SU-DHL-6 (cell line): ENCODE data around the gene MYH15.

Source experiments
- H2AFZ ChIP-seq: fragments of 200-600 bp; sonication (generic); 2 replicates; pipeline ENCODE4 v1.6.1; 2014; ENCODE audit warnings: low read depth, mild to moderate bottlenecking, moderate library complexity, mixed read lengths, antibody characterized with exemption, low read length; ENCODE audit not compliant: severe bottlenecking
- H3F3A ChIP-seq: fragments of 200-600 bp; shearing (Covaris generic); 2 replicates; pipeline ENCODE4 v1.6.0; 2016; ENCODE audit warnings: antibody characterized with exemption, mild to moderate bottlenecking; ENCODE audit not compliant: insufficient read depth
- H3K27ac ChIP-seq: fragments of 200-600 bp; sonication (generic); 2 replicates; pipeline ENCODE4 v1.5.1; 2016; ENCODE audit warnings: low read depth, mild to moderate bottlenecking, low read length, moderate library complexity, mixed read lengths
- H3K27me3 ChIP-seq: fragments of 200-600 bp; sonication (generic), shearing (Covaris generic); 2 replicates; pipeline ENCODE4 v1.6.0; 2014; ENCODE audit warnings: mild to moderate bottlenecking, low read length
- H3K36me3 ChIP-seq: fragments of 200-600 bp; sonication (generic); 2 replicates; pipeline ENCODE4 v1.6.1; 2014; ENCODE audit warnings: mild to moderate bottlenecking, low read length, mixed read lengths
- H3K4me2 ChIP-seq: fragments of 300-600, 200-600 bp; shearing (Covaris generic), sonication (generic); 2 replicates; pipeline ENCODE4 v1.6.0; 2014; ENCODE audit warnings: low read length, low read depth, mild to moderate bottlenecking; ENCODE audit not compliant: poor library complexity, severe bottlenecking
- H3K4me3 ChIP-seq: fragments of 200-600 bp; sonication (generic); 2 replicates; pipeline ENCODE4 v1.5.1; 2014; ENCODE audit warnings: antibody characterized with exemption, low read length, mild to moderate bottlenecking, mixed read lengths; ENCODE audit not compliant: insufficient read depth, poor library complexity, severe bottlenecking
- H3K79me2 ChIP-seq: fragments of 200-600 bp; sonication (generic); 2 replicates; pipeline ENCODE4 v1.6.1; 2014; ENCODE audit warnings: mild to moderate bottlenecking, low read length, moderate library complexity; ENCODE audit not compliant: insufficient read depth
- H3K9ac ChIP-seq: fragments of 200-600 bp; sonication (generic); 2 replicates; pipeline ENCODE4 v1.7.0; 2014; ENCODE audit warnings: mild to moderate bottlenecking, low read length
- H3K9me2 ChIP-seq: fragments of 200-600 bp; sonication (generic); replicated peaks from 2 replicates; pipeline ENCODE4 v1.6.1; 2014; ENCODE audit warnings: low read length; ENCODE audit not compliant: insufficient read depth
- H3K9me3 ChIP-seq: fragments of 200-600 bp; sonication (generic); 2 replicates; pipeline ENCODE4 v1.6.1; 2014; ENCODE audit warnings: low read length, mixed read lengths; ENCODE audit not compliant: insufficient read depth
- H4K20me1 ChIP-seq: fragments of 200-600 bp; sonication (generic); 2 replicates; pipeline ENCODE4 v1.6.1; 2014; ENCODE audit warnings: low read depth, mild to moderate bottlenecking, antibody characterized with exemption, low read length, moderate library complexity, mixed read lengths
- EZH2phosphoT487 ChIP-seq: fragments of 200-600 bp; sonication (generic), shearing (Covaris generic); conservative IDR thresholded peaks from 2 replicates; pipeline ENCODE4 v1.6.1; 2018; ENCODE audit warnings: mild to moderate bottlenecking, antibody characterized with exemption, low read length, moderate library complexity, mixed read lengths
- TF ChIP-seq, protein P1 (sequence below): fragments of 200-600 bp; sonication (generic); IDR thresholded peaks from one replicate; pipeline ENCODE4 v1.5.1; 2017; ENCODE audit warnings: antibody characterized with exemption, mild to moderate bottlenecking, low read length, moderate library complexity; ENCODE audit not compliant: insufficient read depth, poor library complexity, severe bottlenecking

The MYH15 gene

DNA sequence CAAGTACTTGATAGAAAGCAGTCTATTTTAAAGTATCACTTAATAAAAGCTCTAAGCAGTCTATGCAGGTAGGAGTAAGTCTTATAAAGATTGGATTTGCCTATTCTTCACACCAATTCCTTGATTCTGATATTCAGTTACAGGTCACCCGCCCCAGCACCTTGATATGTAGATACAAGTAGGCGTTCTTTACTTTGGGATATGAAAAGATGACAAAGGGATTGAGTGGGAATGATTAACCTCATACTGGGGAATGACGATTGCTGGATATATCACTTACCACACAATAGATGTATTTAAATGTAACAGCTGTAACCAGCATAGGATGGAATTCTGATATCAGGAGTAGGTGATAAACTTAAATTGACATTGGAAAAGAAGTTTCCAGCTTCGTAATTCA is 166.9 kb downstream of the MYH15 start:
- no peaks in the 10 kb centered on the region for H3K27me3 ChIP-seq
- H3K9me3 ChIP-seq, result no peaks in the 10 kb centered on the region
- no peak overlapping the region for H3K4me3 ChIP-seq
- no peaks in the 10 kb centered on the region for H3K36me3 ChIP-seq
- H3K9me2 ChIP-seq, result no peaks in the 10 kb centered on the region
- H3F3A ChIP-seq, result no peaks in the 10 kb centered on the region
- TF ChIP-seq EZH2phosphoT487, result no peak
- TF ChIP-seq, protein P1, sequence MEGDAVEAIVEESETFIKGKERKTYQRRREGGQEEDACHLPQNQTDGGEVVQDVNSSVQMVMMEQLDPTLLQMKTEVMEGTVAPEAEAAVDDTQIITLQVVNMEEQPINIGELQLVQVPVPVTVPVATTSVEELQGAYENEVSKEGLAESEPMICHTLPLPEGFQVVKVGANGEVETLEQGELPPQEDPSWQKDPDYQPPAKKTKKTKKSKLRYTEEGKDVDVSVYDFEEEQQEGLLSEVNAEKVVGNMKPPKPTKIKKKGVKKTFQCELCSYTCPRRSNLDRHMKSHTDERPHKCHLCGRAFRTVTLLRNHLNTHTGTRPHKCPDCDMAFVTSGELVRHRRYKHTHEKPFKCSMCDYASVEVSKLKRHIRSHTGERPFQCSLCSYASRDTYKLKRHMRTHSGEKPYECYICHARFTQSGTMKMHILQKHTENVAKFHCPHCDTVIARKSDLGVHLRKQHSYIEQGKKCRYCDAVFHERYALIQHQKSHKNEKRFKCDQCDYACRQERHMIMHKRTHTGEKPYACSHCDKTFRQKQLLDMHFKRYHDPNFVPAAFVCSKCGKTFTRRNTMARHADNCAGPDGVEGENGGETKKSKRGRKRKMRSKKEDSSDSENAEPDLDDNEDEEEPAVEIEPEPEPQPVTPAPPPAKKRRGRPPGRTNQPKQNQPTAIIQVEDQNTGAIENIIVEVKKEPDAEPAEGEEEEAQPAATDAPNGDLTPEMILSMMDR, result no peak
- no peak overlapping the region for H3K27ac ChIP-seq
- no peaks in the 10 kb centered on the region for H4K20me1 ChIP-seq
- H3K79me2 ChIP-seq, result no peaks in the 10 kb centered on the region
- H3K4me2 ChIP-seq, result no peak overlapping the region
- H2AFZ ChIP-seq, result no peak overlapping the region
- H3K9ac ChIP-seq, result no peak overlapping the region

DNA sequence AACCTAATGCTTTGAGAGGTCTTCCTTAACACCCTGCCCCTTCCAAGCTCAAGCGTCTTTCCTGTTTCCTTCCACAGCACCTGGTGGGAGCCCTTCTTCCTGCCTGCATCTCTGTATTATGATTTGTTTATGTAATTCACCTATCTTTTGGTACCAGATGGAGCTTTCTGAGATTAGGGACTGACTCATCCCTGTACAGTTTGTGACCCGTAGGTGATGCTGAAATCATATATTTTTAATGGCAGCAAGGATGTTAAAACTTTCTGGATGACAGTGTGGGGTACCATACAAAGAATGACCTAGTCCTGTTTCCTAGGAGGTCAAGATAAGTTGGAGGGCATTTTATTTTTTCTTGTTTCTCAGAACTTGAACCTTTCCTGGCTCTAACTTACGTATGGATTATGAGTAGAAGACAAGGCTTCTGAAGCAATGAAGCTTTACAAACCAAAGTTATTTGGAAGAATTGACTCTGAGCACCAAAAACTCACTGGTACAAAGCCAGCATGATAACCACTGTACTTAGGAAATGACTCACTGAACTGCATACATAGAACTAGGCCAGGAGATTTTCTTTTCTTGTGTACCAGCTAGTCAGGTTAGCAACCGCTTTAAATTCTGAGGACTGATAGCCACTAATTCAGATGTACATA is 167.4 kb downstream of the MYH15 start:
- Histone ChIP-seq H3K4me2 (no peak overlapping the region), H3K9me3 (no peaks in the 10 kb centered on the region), H3K27me3 (no peaks in the 10 kb centered on the region), H4K20me1 (no peaks in the 10 kb centered on the region), H3F3A (no peaks in the 10 kb centered on the region), H3K9ac (no peak overlapping the region), H3K4me3 (no peak overlapping the region), H3K27ac (no peak overlapping the region), H3K36me3 (no peaks in the 10 kb centered on the region), H3K9me2 (no peaks in the 10 kb centered on the region), H3K79me2 (no peaks in the 10 kb centered on the region), H2AFZ (no peak overlapping the region)
- TF ChIP-seq, protein P1, result no peak

DNA sequence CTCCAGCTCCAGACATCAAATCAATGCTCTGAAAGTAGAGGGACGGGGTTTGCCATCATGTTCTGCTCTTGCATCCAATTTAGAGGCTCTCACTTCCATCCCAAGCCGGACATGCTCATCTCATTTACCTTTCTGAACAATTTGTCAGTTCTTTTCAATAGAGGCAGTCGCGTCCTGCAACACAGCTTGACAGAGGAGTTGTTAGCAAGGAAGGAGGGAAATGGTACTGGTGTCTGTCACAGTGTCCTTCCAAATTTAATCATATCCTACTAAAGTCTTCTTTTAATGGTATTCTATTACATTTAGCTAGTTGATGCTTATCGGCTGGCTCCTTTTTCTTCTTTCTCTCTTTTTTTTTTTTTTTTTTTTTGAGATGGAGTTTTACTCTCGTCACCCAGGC is 168.5 kb downstream of the MYH15 start:
- no peak for TF ChIP-seq EZH2phosphoT487
- TF ChIP-seq, protein P1, result no peak
- Histone ChIP-seq H3K9me3 (no peaks in the 10 kb centered on the region), H3K9ac (no peak overlapping the region), H3K4me3 (no peak overlapping the region), H3K9me2 (no peaks in the 10 kb centered on the region), H3K4me2 (no peak overlapping the region), H3F3A (no peaks in the 10 kb centered on the region), H4K20me1 (no peaks in the 10 kb centered on the region), H2AFZ (no peak overlapping the region), H3K36me3 (no peaks in the 10 kb centered on the region), H3K27ac (no peak overlapping the region), H3K27me3 (no peaks in the 10 kb centered on the region), H3K79me2 (no peaks in the 10 kb centered on the region)
